Kidney epithelial cell (primary cell): ENCODE data around the gene NMUR2. TPM values are rescaled to one million over a fixed set of nuclear protein-coding genes. Genes with fewer than 3 reads are reported as not detected.

Experiments used
- DNase-seq: peaks from one replicate; pipeline ENCODE4 v3.0.0-alpha.2; 2010; ENCODE audit warnings: low read depth
- H3K27me3 ChIP-seq: 2 replicates; pipeline ENCODE4 v1.6.0; 2011; ENCODE audit warnings: low read length; ENCODE audit not compliant: control insufficient read depth, insufficient read depth
- H3K36me3 ChIP-seq: 2 replicates; pipeline ENCODE4 v1.5.1; 2011; ENCODE audit warnings: low read length; ENCODE audit not compliant: control insufficient read depth, insufficient read depth
- H3K4me3 ChIP-seq: 2 replicates; pipeline ENCODE4 v1.5.1; 2011; ENCODE audit warnings: low read depth, mild to moderate bottlenecking, control low read depth, low read length
- CTCF ChIP-seq: IDR thresholded peaks from 2 replicates; pipeline ENCODE4 v1.5.1; 2011; ENCODE audit warnings: mild to moderate bottlenecking, moderate library complexity, low read length, control low read depth, inconsistent platforms; ENCODE audit not compliant: insufficient read depth, poor library complexity, severe bottlenecking
- total RNA-seq: library from RNA; depleted of rRNA; stranded (reverse); fragments of >200 nt; gene quantifications from 2 replicates; pipeline ENCODE4 v1.2.3, GENCODE V29; 2015

NMUR2 gene
- total RNA-seq, 1 donor from 2014 or later, result not detected

- no peak overlapping the region for H3K4me3 ChIP-seq
- no peak for DNase-seq
- TF ChIP-seq CTCF, result no peak
- H3K27me3 ChIP-seq, result no peaks in the 10 kb centered on the region
- no peaks in the 10 kb centered on the region for H3K36me3 ChIP-seq
Measured at GRCh38 chr5:152369298-152369697, 35.8 kb downstream of the NMUR2 start.

- Histone ChIP-seq H3K4me3 (no peak overlapping the region), H3K27me3 (no peaks in the 10 kb centered on the region), H3K36me3 (no peaks in the 10 kb centered on the region)
- no peak for DNase-seq
- TF ChIP-seq CTCF, result no peak
Measured at GRCh38 chr5:152367554-152367953, 37.5 kb downstream of the NMUR2 start.

DNA sequence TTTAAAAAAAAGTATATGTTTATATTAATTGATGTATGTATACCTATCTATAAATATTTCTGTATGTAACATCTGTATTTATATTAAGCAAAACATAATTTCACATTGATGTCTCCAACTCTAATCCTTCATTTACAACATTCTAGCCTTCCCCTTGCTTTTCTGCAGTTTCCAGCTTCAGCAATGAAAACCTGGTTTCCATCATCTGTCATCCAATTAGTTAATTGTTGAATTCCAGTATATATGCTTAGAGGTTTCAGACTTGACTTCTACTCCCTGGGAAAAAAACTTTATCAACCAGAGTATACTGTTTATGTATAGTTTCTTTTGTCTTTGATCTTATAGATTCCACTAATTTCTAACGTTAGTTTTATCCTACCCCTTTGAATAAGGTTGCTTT lies 38.4 kb downstream of the NMUR2 start:
- TF ChIP-seq CTCF, result no peak
- no peak for DNase-seq
- Histone ChIP-seq H3K36me3 (no peaks in the 10 kb centered on the region), H3K4me3 (no peak overlapping the region), H3K27me3 (no peaks in the 10 kb centered on the region)

DNA sequence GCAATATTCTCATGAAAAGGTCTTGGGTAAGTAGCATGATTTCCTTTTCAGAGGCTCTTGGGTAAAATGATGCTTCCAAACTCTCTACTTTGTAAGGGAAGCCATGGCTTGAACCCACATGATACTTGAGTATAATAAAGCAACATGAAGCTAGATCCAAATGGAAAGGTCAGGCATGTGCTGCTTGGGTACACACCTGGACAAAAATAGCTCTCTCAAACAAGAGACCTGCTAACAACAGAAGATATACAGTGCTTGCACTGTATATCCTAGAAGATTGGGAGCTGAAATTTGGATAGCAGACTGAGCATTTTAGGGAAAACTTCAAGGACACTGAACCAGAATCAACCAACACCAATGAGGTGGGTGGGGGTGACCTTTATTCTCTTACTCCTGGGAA lies 40.2 kb downstream of the NMUR2 start:
- no peak for DNase-seq
- TF ChIP-seq CTCF, result no peak
- Histone ChIP-seq H3K27me3 (no peaks in the 10 kb centered on the region), H3K36me3 (no peaks in the 10 kb centered on the region), H3K4me3 (no peak overlapping the region)

- no peak for TF ChIP-seq CTCF
- H3K36me3 ChIP-seq, result no peaks in the 10 kb centered on the region
- no peak for DNase-seq
- H3K27me3 ChIP-seq, result no peaks in the 10 kb centered on the region
- H3K4me3 ChIP-seq, result no peak overlapping the region
Measured at GRCh38 chr5:152364172-152364571, 40.9 kb downstream of the NMUR2 start.

DNA sequence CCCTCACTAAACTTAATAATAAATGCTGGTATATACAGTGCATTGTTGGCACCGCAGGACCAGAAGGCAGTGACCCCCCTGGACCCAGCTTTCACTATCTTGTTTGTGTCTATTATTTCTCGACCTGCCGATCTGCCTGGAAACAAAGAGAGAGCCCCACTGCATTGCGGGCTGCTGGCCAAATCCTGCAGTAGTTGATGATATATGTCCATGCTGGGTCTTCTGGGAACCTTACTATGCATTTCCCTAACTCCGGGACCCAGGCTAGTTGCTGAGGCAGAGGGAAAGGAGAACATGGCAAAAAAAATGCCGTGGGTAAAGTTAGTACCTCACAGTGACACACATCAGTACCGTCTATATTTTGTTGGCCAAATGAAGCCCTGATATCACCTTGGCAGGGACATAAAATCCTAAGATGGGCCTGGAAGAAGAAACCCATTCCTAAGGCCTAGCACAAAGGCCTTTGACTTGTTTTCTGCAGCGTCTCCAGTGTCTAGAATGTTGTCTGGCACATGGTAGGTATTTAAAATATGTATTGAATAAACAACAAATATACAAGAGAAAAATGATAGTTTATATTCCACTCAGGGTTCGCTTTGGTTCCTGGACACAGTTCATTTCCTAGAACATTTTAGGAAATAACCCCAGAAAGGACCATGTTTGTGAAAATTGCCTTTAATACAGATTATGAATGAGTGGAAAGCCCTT lies 46.1 kb downstream of the NMUR2 start:
- TF ChIP-seq CTCF, result no peak
- Histone ChIP-seq H3K4me3 (no peak overlapping the region), H3K36me3 (no peaks in the 10 kb centered on the region), H3K27me3 (no peaks in the 10 kb centered on the region)
- no peak for DNase-seq
